Activated T-helper 2 cell treated with anti-CD3 and anti-CD28 coated beads, Interferon-gamma antibody, Interleukin-2, Interleukin-4, amounts not matched to agents 10 μg/mL and 5 μg/mL and 100 μg/mL, durations not matched to agents 14 hours and 24 hours and 36 hours (primary cell): Measurements from ENCODE around the gene CENPP. TPM values are rescaled to one million over a fixed set of nuclear protein-coding genes. Genes with fewer than 3 reads are reported as not detected.

ENCODE experiments used
- DNase-seq: peaks from one replicate; pipeline ENCODE4 v3.0.0; 2021; ENCODE audit warnings: low spot score
- H3K27ac Mint-ChIP-seq: one replicate; pipeline ENCODE4 v1.8.0; 2021; ENCODE audit warnings: mixed read lengths
- H3K27me3 Mint-ChIP-seq: one replicate; pipeline ENCODE4 v1.8.0; 2021; ENCODE audit warnings: low read depth, mixed read lengths
- H3K36me3 Mint-ChIP-seq: one replicate; pipeline ENCODE4 v1.8.0; 2021; ENCODE audit warnings: low read depth, mixed read lengths
- H3K4me1 Mint-ChIP-seq: one replicate; pipeline ENCODE4 v1.8.0; 2021; ENCODE audit warnings: low read depth, mixed read lengths
- H3K4me3 Mint-ChIP-seq: one replicate; pipeline ENCODE4 v1.8.0; 2021; ENCODE audit warnings: low read depth, mild to moderate bottlenecking, moderate library complexity, mixed read lengths
- H3K9me3 Mint-ChIP-seq: one replicate; pipeline ENCODE4 v1.8.0; 2021; ENCODE audit warnings: mixed read lengths
- intact Hi-C: fragments of 100-400 bp; cut with micrococcal nuclease; formaldehyde crosslinking; loops from one replicate; pipeline ENCODE4 v1.15.1; 2023
- total RNA-seq: library from RNA; stranded (reverse); gene quantifications from 2 replicates; pipeline ENCODE4 v1.2.3, GENCODE V29; 2022

CENPP gene
- total RNA-seq, 1 donor from 2014 or later: 19.2 TPM

DNA sequence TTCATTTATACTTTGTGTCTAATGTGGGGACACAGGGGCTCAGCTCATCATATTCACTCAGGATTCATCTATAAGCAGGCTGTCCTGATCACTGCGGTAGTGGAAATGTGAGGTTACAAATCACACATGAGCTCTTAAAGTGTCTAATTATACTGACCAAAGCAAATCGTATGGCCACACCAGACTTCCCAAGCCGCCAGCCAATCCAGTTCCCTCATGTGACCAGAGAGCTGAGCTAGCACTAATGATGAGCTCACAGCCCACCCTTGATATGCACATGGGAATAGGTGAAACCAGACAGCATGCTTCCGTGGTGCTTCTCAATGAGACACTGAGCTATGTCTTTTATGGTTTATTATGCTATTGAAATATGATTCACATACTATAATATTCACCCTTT, 192.4 kb downstream of the CENPP start:
- no peak overlapping the region for H3K27ac Mint-ChIP-seq
- H3K36me3 Mint-ChIP-seq: no peaks in the 10 kb centered on the region
- intact Hi-C loops: loop anchor here (10.0 kb wide), 1 partner anchor 117 kb away; no protein-coding TSS in a partner anchor
- no peak for DNase-seq
- no peaks in the 10 kb centered on the region for H3K4me1 Mint-ChIP-seq
- no peaks in the 10 kb centered on the region for H3K27me3 Mint-ChIP-seq
- no peaks in the 10 kb centered on the region for H3K9me3 Mint-ChIP-seq
- H3K4me3 Mint-ChIP-seq: no peak overlapping the region

DNA sequence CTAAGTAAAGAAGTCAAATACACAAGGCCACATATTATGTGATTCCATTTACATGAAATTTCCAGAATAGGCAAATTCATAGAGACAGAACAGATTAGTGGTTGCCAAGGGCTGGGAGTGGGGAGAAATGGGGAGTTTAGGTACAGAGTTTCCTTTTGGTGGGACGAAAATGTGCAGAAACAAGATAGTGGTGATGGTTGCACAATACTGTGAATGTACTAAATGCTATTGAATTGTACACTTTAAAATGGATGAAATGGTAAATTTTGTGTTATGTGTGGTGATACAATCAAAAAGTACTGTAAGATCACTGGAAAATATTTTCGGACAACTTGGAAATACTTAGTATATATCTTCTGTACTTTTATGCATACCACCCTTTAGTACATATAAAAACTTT, 195.1 kb downstream of the CENPP start:
- intact Hi-C loops: no loop called here
- no peaks in the 10 kb centered on the region for H3K36me3 Mint-ChIP-seq

GRCh38 chr9:92522983-92523970, 197.5 kb downstream of the CENPP start:
- Mint-ChIP-seq H3K9me3 (no peaks in the 10 kb centered on the region), H3K4me3 (no peak overlapping the region), H3K27me3 (no peaks in the 10 kb centered on the region), H3K27ac (no peak overlapping the region), H3K36me3 (no peaks in the 10 kb centered on the region), H3K4me1 (no peaks in the 10 kb centered on the region)
- DNase-seq: no peak
- intact Hi-C loops: no loop called here

More for the DNA sequence above, 195.1 kb downstream of the CENPP start:
- no peaks in the 10 kb centered on the region for H3K4me1 Mint-ChIP-seq
- no peak for DNase-seq
- no peak overlapping the region for H3K4me3 Mint-ChIP-seq
- no peaks in the 10 kb centered on the region for H3K27me3 Mint-ChIP-seq
- H3K9me3 Mint-ChIP-seq: no peaks in the 10 kb centered on the region
- no peak overlapping the region for H3K27ac Mint-ChIP-seq

DNA sequence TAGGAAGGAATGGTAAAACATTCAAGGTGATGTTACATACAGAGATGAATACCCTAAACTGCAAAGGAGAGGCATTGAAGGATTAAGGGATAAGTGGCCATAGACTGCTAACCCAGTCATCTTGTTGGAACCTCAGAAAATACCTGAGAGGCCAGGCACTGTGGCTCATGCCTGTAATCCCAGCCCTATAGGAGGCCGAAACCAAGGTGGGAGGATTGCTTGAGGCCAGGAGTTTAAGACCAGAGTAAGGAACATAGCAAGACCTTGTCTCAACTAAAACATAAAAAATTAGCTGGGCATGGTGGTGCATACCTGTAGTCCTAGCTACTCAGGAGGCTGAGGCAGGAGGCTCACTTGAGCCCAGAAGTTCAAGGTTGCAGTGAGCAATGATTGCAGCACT, 199.1 kb downstream of the CENPP start:
- H3K4me1 Mint-ChIP-seq: no peaks in the 10 kb centered on the region

GRCh38 chr9:92525306-92525705, 199.6 kb downstream of the CENPP start:
- no peaks in the 10 kb centered on the region for H3K27me3 Mint-ChIP-seq
- intact Hi-C loops: no loop called here
- DNase-seq: no peak
- no peaks in the 10 kb centered on the region for H3K4me1 Mint-ChIP-seq
- no peaks in the 10 kb centered on the region for H3K36me3 Mint-ChIP-seq
- H3K9me3 Mint-ChIP-seq: no peaks in the 10 kb centered on the region
- H3K4me3 Mint-ChIP-seq: no peak overlapping the region
- H3K27ac Mint-ChIP-seq: no peak overlapping the region

More for the DNA sequence above, 199.1 kb downstream of the CENPP start:
- Mint-ChIP-seq H3K27ac (no peak overlapping the region), H3K4me3 (no peak overlapping the region), H3K36me3 (no peaks in the 10 kb centered on the region), H3K27me3 (no peaks in the 10 kb centered on the region), H3K9me3 (no peaks in the 10 kb centered on the region)
- intact Hi-C loops: no loop called here
- no peak for DNase-seq

DNA sequence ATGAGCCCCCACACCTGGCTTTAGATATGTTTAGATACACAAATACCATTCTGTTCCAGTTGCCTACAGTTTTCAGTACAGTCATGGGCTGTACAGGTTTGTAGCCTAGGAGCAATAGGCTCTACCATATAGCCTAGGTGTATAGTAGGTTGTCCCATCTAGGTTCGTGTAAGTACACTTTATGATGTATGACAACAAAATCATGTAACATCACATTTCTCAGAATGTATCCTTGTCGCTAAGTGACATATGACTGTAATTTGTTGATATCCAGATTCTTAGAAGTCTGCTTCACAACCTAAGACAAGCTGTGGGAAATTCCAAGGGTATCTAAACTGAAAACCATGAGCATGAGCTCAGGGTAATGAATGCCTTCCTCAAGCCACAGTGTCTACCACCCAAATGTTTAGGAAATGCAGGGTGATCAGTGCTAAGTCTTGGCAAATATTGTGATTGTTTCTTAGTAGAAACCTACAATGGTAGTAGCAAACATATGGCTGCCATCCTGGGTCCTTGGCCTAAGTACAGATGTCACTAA, 201.6 kb downstream of the CENPP start:
- Mint-ChIP-seq H3K36me3 (no peaks in the 10 kb centered on the region), H3K27me3 (no peaks in the 10 kb centered on the region), H3K27ac (no peak overlapping the region), H3K9me3 (no peaks in the 10 kb centered on the region), H3K4me1 (no peaks in the 10 kb centered on the region), H3K4me3 (no peak overlapping the region)
- intact Hi-C loops: no loop called here
- no peak for DNase-seq

- Mint-ChIP-seq H3K4me1 (no peaks in the 10 kb centered on the region), H3K36me3 (no peaks in the 10 kb centered on the region), H3K27me3 (no peaks in the 10 kb centered on the region), H3K4me3 (no peak overlapping the region), H3K27ac (no peak overlapping the region), H3K9me3 (no peaks in the 10 kb centered on the region)
- intact Hi-C loops: no loop called here
- no peak for DNase-seq
These were observed 202.2 kb downstream of the CENPP start for GRCh38 chr9:92527832-92528521.

GRCh38 chr9:92528522-92528849, 202.7 kb downstream of the CENPP start:
- no peaks in the 10 kb centered on the region for H3K27me3 Mint-ChIP-seq
- DNase-seq: no peak
- intact Hi-C loops: no loop called here
- no peak overlapping the region for H3K27ac Mint-ChIP-seq
- no peaks in the 10 kb centered on the region for H3K4me1 Mint-ChIP-seq
- no peak overlapping the region for H3K4me3 Mint-ChIP-seq
- no peaks in the 10 kb centered on the region for H3K36me3 Mint-ChIP-seq
- no peaks in the 10 kb centered on the region for H3K9me3 Mint-ChIP-seq

GRCh38 chr9:92529124-92529523, 203.4 kb downstream of the CENPP start:
- intact Hi-C loops: no loop called here
- H3K36me3 Mint-ChIP-seq: no peaks in the 10 kb centered on the region
- no peak overlapping the region for H3K27ac Mint-ChIP-seq
- peaks cover 2% of the 10 kb centered on the region for H3K4me1 Mint-ChIP-seq
- H3K27me3 Mint-ChIP-seq: no peaks in the 10 kb centered on the region
- no peaks in the 10 kb centered on the region for H3K9me3 Mint-ChIP-seq
- DNase-seq: no peak
- H3K4me3 Mint-ChIP-seq: no peak overlapping the region

DNA sequence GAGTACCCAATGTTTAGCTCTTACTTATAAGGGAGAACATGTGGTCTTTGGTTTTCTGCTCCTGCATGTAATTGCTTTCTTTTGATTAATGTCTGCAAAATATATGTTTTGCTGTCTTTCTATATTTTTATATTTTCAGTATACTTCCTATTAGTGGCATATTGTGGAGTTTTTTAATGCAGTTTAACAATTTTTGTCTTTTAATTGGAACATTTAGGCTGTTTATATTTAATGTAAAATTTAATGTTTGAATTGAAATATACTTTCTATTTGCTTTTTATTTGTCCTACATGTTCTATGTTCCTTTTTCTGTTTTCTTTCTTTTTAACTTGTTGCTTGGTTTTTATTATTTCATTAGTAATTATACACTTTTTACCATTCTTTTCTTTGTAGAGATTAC, 205.1 kb downstream of the CENPP start:
- H3K4me1 Mint-ChIP-seq: peaks cover 8% of the 10 kb centered on the region
- H3K27me3 Mint-ChIP-seq: no peaks in the 10 kb centered on the region
- H3K9me3 Mint-ChIP-seq: no peaks in the 10 kb centered on the region
- no peak overlapping the region for H3K27ac Mint-ChIP-seq
- H3K36me3 Mint-ChIP-seq: no peaks in the 10 kb centered on the region
- DNase-seq: no peak
- no peak overlapping the region for H3K4me3 Mint-ChIP-seq
- intact Hi-C loops: no loop called here

GRCh38 chr9:92534204-92534603, 208.5 kb downstream of the CENPP start:
- no peak for DNase-seq
- Mint-ChIP-seq H3K4me1 (peaks cover 8% of the 10 kb centered on the region), H3K9me3 (no peaks in the 10 kb centered on the region), H3K27ac (no peak overlapping the region), H3K36me3 (no peaks in the 10 kb centered on the region), H3K4me3 (no peak overlapping the region), H3K27me3 (no peaks in the 10 kb centered on the region)
- intact Hi-C loops: no loop called here

- Mint-ChIP-seq H3K4me3 (no peak overlapping the region), H3K27me3 (no peaks in the 10 kb centered on the region), H3K9me3 (no peaks in the 10 kb centered on the region), H3K4me1 (peaks cover 8% of the 10 kb centered on the region), H3K27ac (no peak overlapping the region), H3K36me3 (no peaks in the 10 kb centered on the region)
- no peak for DNase-seq
- intact Hi-C loops: no loop called here
These were observed 208.9 kb downstream of the CENPP start for GRCh38 chr9:92534674-92535073.
